Measurements from ENCODE around the gene CENATAC.
"Not testable (repeated sequence)": the region's sequence is repeated elsewhere in the genome, so short reads cannot be mapped to it uniquely, and the experiment has no call there.

Gene CENATAC

DNA sequence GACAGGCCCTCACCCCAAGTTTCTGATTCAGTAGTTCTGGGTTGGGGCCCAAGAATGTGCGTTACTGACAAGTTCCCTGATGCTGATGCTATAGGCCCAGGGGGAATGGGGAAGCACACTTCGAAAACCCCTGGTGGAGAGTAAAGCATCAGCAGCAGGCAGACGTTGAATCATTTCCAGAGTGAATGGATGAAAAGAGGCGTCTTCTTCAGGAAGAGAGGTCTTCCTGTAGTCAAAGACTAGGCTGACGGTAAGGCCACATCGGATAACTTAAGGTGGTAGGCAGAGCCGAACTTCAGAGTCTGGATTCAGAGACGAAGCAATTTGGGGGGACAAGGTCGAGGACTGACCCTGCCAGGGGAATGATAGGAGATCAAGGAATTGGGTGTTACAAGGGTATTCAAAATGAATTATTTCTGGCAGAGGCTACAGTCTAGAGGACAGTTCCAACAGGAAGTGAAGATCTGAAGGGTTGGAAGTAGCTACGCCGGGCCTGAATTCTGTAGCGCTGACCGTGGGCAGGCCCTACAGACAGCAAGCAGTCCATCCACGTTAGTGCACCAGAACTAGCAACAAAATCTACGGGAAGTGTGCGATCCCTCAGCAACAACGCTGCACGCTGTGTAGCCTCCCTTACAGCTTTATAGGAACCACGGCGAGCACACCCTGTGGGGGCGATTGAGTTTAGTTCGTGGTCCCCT is 862 bp upstream of the CENATAC start:
- DNase-seq = no peak

DNA sequence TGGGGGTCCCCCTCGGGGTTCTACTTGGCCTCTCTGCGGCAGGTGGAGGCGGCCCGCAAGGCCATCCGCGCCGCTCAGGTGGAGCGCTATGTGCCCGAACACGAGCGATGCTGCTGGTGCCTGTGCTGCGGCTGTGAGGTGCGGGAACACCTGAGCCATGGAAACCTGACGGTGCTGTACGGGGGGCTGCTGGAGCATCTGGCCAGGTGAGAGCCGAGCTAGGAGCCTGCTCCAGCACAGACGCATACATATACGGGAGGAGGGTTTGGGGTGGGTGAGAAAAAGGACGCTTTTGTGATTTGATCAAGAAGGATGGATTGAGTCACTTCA is 415 bp downstream of the CENATAC start:
- DNase-seq = no peak

DNA sequence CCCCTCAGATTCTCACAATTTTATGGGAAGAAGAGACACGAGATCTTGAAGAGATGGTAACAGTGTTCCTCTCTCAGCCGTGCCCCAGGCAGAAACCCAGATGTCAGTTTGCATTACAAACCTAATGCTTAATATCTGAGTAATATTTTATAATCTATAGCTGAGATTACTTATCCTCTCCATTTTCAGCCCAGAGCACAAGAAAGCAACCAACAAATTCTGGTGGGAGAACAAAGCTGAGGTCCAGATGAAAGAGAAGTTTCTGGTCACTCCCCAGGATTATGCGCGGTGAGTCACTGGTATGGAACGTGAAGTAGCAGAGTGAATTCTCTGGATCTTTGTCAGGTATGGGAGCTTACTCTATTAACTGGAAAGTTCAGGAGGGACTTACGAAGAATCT is 884 bp downstream of the CENATAC start:
- DNase-seq = no peak

- no peak for DNase-seq
Measured at GRCh38 chr11:119000906-119001305, 3.0 kb downstream of the CENATAC start.

DNA sequence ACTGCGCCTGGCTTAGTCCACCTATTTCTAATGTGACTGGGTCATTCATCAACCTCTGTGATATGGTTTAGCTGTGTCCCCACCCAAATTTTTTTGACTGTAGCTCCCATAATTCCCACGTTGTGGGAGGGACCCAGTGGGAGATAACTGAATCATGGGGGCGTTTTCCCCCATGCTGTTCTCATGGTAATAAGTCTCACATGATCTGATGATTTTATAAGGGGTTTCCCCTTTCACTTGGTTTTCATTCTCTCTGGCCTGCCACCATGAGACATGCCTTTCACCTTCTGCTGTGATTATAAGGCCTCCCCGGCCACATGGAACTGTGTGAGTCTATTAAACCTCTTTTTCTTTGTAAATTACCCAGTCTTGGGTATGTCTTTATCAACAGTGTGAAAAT is 8.7 kb downstream of the CENATAC start:
- no peak for DNase-seq

- DNase-seq = no peak
Measured at GRCh38 chr11:119011476-119012053, 13.6 kb downstream of the CENATAC start.

GRCh38 chr11:119012629-119013170 is 14.8 kb downstream of the CENATAC start:
- DNase-seq = no peak

GRCh38 chr11:119014209-119014924 is 16.4 kb downstream of the CENATAC start:
- no peak for DNase-seq

- DNase-seq = no peak
Measured at GRCh38 chr11:119015054-119015611, 17.2 kb downstream of the CENATAC start.

GRCh38 chr11:119016216-119017009 is 18.5 kb downstream of the CENATAC start:
- no peak for DNase-seq

- DNase-seq = not testable (repeated sequence)
Measured at GRCh38 chr11:119017377-119017776, 19.4 kb downstream of the CENATAC start.

DNA sequence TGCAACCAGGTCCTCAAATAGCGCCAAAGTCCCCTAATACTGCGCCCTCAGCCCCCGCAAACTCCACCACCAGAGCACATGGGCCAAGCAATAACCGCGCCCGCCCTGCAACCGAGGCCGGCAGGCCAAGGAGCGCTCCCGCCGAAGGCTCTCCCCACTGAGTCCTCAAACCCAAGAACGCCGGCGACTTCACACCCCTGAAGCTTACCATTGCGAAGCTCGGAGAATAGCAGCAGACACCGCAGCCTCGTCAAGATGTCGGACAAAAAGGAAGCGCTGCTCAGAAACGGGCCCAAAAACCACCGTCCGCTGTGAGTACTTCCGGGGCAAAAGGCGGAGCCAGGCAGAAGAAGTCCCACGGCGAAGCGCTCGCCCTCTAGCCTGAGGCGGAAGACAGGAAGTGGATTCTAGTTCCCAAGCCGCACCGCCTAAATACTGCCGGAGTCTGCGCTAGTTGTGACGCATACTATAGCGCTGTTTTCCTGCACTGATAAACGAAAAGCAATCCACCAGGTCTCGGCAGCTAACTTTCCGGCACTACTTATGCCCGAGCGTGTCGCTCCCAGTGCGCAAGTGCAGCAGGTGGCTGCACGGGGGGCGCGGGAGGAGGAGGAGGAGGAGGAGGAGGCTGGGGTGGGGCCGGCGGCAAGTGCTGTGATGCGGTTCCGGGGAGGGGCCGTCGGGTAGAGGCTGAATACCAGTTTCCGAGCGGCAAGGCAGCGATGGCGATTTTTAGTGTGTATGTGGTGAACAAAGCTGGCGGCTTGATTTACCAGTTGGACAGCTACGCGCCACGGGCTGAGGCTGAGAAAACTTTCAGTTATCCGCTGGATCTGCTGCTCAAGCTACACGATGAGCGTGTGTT is 20.4 kb downstream of the CENATAC start, which contains the start of the genes RPS25 and TRAPPC4:
Gene RPS25 (minus strand): TSS at position 270 of the 865 bp plus-strand sequence. CDS start 59 bp downstream, at position 211.
Gene TRAPPC4 (plus strand): TSS at position 693 of the 865 bp plus-strand sequence. CDS start 30 bp downstream, at position 723.
- DNase-seq = peak; percentile 83 to 95 (median 90)

GRCh38 chr11:119019996-119020395 is 22.1 kb downstream of the CENATAC start:
- DNase-seq = no peak

DNA sequence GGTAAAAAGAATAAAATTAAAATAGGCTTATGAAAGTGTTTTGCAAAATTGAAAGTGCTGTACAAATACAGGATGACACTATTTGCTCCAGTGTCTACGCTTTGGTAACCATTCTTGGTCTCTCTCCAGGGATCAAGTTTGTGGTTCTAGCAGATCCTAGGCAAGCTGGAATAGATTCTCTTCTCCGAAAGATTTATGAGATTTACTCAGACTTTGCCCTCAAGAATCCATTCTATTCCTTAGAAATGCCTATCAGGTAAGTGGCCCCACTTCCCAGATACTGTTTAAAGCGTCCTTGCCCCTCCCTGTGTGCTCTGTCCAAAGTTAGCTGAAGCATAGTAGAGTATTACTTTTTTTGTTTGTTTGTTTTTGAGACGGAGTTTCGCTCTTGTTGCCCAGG is 23.7 kb downstream of the CENATAC start:
- no peak for DNase-seq

DNA sequence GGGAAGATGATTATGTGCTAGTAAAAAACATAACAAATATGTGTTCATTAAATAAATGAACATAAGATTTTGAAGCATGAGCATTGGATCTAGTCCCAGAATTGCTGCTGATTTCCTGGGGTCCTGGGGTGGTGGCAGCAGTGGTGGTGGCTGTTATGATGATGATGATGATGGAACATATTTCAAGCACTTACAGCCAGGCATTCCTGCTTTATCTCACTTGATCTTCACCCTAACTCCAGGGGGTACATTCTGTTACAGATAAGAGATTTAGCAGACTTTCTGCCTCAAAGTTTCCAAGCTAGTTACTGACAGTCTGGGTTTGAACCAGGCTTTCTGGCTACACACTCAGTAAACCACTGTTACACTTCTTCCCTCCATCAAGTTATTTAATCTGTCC is 25.8 kb downstream of the CENATAC start:
- no peak for DNase-seq

- no peak for DNase-seq
Measured at GRCh38 chr11:119024430-119025098, 26.6 kb downstream of the CENATAC start.

- no peak for DNase-seq
Measured at GRCh38 chr11:119025099-119025473, 27.1 kb downstream of the CENATAC start.

GRCh38 chr11:119025541-119025940 is 27.6 kb downstream of the CENATAC start:
- DNase-seq = no peak

DNA sequence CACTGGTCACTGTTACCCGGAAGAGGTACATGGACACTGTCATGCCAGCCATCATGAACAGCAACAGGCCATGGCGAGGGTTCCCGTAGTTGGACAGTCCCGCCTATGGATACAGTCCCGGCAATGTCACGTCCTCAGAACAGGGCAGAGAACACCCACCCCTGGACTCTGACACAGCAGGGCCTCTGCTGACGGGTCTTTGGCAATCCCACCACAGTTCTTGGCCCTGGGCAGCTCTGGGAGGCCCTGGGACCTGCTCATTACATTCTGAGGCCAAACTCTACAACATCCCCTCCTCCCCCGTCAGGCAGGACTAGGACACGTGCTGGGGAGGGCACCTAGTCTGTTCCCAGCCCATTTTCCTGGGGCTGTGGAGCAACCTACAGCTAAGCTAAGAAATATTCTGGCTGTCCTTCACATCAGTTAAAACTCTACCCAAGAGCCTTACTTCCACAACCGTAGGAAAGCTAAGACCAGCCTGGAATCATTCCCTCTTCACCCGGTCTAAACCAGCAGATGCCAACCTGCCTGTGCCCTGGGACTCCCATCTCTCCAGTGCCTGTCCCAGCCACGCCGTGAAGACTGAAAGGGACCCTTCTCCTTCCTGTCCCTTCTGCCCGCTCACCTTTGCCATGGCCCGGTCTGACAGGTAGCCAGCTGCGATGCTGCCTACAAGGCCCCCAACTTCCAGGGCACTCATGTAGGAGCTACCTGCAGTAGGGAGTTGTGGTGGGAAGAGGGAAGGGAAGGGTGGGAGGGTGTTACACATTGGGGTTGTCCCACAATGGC is 28.2 kb downstream of the CENATAC start:
- DNase-seq = no peak

DNA sequence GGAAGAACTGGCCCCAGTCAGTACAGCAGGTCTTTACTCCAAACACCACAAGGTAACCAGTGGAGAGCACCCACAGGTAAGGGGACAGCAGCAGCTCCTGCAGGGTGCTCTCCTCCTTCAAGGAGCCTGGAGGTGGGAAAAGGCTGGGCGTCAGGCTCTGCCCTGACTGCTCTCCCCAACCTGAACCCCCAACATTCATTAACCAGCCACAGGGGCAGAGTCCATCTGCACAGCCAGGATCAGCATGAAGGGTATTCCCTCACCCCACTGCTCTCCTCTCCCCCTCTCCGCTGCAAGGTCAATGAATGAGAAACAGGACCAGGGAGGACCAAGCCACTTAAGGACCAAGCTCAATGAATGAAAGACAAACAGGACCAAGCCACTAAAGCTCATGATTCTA is 29.0 kb downstream of the CENATAC start:
- no peak for DNase-seq

Measured in activated naive CD4-positive, alpha-beta T cell (primary cell).